Thoracic aorta (tissue), 2 donors: ENCODE data around the gene MYO3B. TPM values are rescaled to one million over a fixed set of nuclear protein-coding genes. Genes with fewer than 3 reads are reported as not detected.

Experiments
- ATAC-seq: fragments of 150-250 bp; one replicate; pipeline ENCODE4 v1.8.0; 2017; ENCODE audit warnings: low read depth; ENCODE audit not compliant: insufficient number of reproducible peaks, low FRiP score
- DNase-seq: peaks from one replicate; pipeline ENCODE4 v3.0.0-alpha.2; 2020; ENCODE audit warnings: low spot score
- H3K27ac ChIP-seq, 2 donors: fragments of 200-600 bp; sonication (generic); 1 replicate in 1 of 2; 2 replicates in 1 of 2; pipeline ENCODE4 v1.5.1; 2016; ENCODE audit warnings: mild to moderate bottlenecking in 2 of 2, moderate library complexity in 2 of 2
- H3K27me3 ChIP-seq: fragments of 200-600 bp; sonication (generic); replicated peaks from 2 replicates; pipeline ENCODE4 v1.6.0; 2016; ENCODE audit warnings: mild to moderate bottlenecking; ENCODE audit not compliant: insufficient read depth
- H3K36me3 ChIP-seq: fragments of 200-600 bp; sonication (generic); one replicate; pipeline ENCODE4 v1.5.1; 2016
- H3K4me1 ChIP-seq, 2 donors: fragments of 200-600 bp; sonication (generic); 1 replicate in 1 of 2; 2 replicates in 1 of 2; pipeline versions ENCODE4 v1.5.1 to v1.6.0; 2016; ENCODE audit warnings: low read depth in 2 of 2, mild to moderate bottlenecking in 1 of 2; ENCODE audit not compliant: control insufficient read depth in 1 of 2
- H3K4me3 ChIP-seq: fragments of 200-600 bp; sonication (generic); 2 replicates; pipeline ENCODE4 v1.5.1; 2016; ENCODE audit warnings: mild to moderate bottlenecking
- H3K9me3 ChIP-seq: fragments of 200-600 bp; sonication (generic); 2 replicates; pipeline ENCODE4 v1.5.1; 2016
- total RNA-seq, 2 donors: library from RNA; depleted of rRNA; stranded (reverse); fragments of >200 nt; gene quantifications; one replicate each; pipeline versions ENCODE4 v1.1.0 to v1.2.3, GENCODE V29; 2016
- TF ChIP-seq, protein P1 (sequence below): fragments of 200-600 bp; sonication (generic); IDR thresholded peaks from one replicate; pipeline ENCODE4 v1.5.1; 2019; ENCODE audit warnings: antibody characterized with exemption

Gene MYO3B
- total RNA-seq, 2 donors from 2014 or later = not detected

GRCh38 chr2:170252414-170252813 lies 74.5 kb downstream of the MYO3B start:
- Histone ChIP-seq H3K4me3 (no peak overlapping the region), H3K27ac (no peak overlapping the region), H3K36me3 (no peaks in the 10 kb centered on the region), H3K27me3 (no peaks in the 10 kb centered on the region), H3K9me3 (no peaks in the 10 kb centered on the region), H3K4me1 (no peaks in the 10 kb centered on the region)
- DNase-seq (no peak), ATAC-seq (no peak)
- TF ChIP-seq, protein P1, sequence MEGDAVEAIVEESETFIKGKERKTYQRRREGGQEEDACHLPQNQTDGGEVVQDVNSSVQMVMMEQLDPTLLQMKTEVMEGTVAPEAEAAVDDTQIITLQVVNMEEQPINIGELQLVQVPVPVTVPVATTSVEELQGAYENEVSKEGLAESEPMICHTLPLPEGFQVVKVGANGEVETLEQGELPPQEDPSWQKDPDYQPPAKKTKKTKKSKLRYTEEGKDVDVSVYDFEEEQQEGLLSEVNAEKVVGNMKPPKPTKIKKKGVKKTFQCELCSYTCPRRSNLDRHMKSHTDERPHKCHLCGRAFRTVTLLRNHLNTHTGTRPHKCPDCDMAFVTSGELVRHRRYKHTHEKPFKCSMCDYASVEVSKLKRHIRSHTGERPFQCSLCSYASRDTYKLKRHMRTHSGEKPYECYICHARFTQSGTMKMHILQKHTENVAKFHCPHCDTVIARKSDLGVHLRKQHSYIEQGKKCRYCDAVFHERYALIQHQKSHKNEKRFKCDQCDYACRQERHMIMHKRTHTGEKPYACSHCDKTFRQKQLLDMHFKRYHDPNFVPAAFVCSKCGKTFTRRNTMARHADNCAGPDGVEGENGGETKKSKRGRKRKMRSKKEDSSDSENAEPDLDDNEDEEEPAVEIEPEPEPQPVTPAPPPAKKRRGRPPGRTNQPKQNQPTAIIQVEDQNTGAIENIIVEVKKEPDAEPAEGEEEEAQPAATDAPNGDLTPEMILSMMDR = no peak

DNA sequence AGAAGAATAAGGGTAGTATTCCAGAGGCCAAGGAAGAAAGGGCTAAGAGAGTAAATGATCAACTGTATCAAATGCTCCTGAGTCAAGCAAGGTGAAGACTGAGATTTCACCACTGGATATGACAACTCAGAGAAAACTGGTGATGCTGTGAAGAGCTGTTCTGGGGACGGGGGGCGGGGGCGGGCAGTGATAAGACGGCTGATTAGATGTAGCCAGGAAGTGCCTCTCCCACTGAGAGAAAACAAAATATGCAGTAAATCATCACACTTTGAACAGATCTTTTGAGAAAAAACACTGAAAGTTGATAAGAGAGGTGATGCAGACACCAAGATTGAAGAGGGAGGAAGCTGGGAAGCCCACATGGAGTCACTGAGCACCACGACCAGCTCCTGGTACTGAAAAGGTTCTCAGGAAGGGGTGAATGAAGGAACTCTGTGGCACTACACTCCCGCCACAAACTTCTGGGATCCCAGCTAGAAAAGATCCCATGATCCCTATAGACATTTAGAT lies 75.8 kb downstream of the MYO3B start:
- TF ChIP-seq, protein P1 = no peak
- ATAC-seq (no peak), DNase-seq (no peak)
- Histone ChIP-seq H3K4me1 (no peaks in the 10 kb centered on the region), H3K27ac (no peak overlapping the region), H3K27me3 (no peaks in the 10 kb centered on the region), H3K36me3 (no peaks in the 10 kb centered on the region), H3K9me3 (no peaks in the 10 kb centered on the region), H3K4me3 (no peak overlapping the region)

- ATAC-seq (no peak), DNase-seq (no peak)
- no peak overlapping the region for H3K4me3 ChIP-seq
- no peaks in the 10 kb centered on the region for H3K36me3 ChIP-seq
- H3K9me3 ChIP-seq = no peaks in the 10 kb centered on the region
- TF ChIP-seq, protein P1 = no peak
- H3K4me1 ChIP-seq = no peaks in the 10 kb centered on the region
- H3K27ac ChIP-seq = no peak overlapping the region
- no peaks in the 10 kb centered on the region for H3K27me3 ChIP-seq
These were observed 76.4 kb downstream of the MYO3B start for GRCh38 chr2:170254293-170254732.

DNA sequence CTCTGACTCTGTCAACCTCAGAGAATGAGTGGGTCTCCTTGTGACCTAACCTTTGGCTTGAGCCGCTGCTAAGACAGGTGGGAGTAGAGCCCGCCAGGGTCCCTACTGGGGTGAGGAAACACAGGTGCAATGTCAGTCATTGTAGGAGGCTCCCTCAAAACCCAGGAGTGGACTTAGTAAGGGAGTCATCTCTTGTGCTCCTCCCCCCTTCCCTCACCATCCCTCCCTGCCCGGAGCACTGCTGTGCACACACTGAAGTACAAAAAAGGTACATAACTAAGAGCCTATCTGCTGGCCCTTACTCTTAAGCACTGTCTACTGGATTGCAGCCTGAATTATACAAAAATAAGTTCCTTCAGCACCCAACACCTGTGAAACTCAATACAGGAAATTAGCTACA lies 77.2 kb downstream of the MYO3B start:
- DNase-seq (no peak), ATAC-seq (no peak)
- no peaks in the 10 kb centered on the region for H3K36me3 ChIP-seq
- H3K27ac ChIP-seq = no peak overlapping the region
- H3K9me3 ChIP-seq = no peaks in the 10 kb centered on the region
- TF ChIP-seq, protein P1 = no peak
- H3K27me3 ChIP-seq = no peaks in the 10 kb centered on the region
- no peaks in the 10 kb centered on the region for H3K4me1 ChIP-seq
- H3K4me3 ChIP-seq = no peak overlapping the region

GRCh38 chr2:170255971-170256370 lies 78.0 kb downstream of the MYO3B start:
- DNase-seq (no peak), ATAC-seq (no peak)
- Histone ChIP-seq H3K4me3 (no peak overlapping the region), H3K4me1 (no peaks in the 10 kb centered on the region), H3K36me3 (no peaks in the 10 kb centered on the region), H3K27me3 (no peaks in the 10 kb centered on the region), H3K27ac (no peak overlapping the region), H3K9me3 (no peaks in the 10 kb centered on the region)
- TF ChIP-seq, protein P1 = no peak
